Lower leg skin (tissue), 3 donors: ENCODE measurements around the gene DAAM1.

Experiments
- POLR2A ChIP-seq, 2 donors: fragments of 450-650 bp; IDR thresholded peaks; one replicate each; pipeline ENCODE4 v1.6.1; 2016 to 2017; ENCODE audit warnings: antibody characterized with exemption in 2 of 2, mild to moderate bottlenecking in 1 of 2, moderate library complexity in 1 of 2
- TF ChIP-seq, protein P1 (sequence below), 3 donors: fragments of 450-650 bp; IDR thresholded peaks; one replicate each; pipeline ENCODE4 v1.5.1; 2016; ENCODE audit warnings: antibody characterized with exemption in 3 of 3, mild to moderate bottlenecking in 3 of 3, moderate library complexity in 2 of 3

DNA sequence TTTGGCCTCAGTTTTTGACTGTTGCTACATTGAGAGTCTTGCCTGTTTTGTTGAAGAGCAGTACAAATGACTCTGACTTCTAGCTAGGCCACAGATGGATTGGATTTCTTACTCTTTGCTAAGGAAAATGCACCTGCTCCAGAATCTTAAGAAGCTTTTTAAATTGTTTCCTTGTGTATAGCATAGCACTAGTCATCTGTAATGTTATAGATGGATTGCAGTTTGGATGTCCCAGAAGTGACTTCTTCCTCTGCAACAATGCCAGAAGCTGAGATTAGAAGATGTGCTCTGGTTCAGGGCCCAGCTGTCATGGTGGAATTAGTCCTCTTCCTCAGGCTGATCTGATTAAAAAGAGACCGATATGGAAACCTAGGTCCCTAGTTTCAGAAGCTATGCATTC lies 67.9 kb downstream of the DAAM1 start:
- no peak for TF ChIP-seq POLR2A (IDR thresholded peaks at IDR 0.05)
- TF ChIP-seq, protein P1, sequence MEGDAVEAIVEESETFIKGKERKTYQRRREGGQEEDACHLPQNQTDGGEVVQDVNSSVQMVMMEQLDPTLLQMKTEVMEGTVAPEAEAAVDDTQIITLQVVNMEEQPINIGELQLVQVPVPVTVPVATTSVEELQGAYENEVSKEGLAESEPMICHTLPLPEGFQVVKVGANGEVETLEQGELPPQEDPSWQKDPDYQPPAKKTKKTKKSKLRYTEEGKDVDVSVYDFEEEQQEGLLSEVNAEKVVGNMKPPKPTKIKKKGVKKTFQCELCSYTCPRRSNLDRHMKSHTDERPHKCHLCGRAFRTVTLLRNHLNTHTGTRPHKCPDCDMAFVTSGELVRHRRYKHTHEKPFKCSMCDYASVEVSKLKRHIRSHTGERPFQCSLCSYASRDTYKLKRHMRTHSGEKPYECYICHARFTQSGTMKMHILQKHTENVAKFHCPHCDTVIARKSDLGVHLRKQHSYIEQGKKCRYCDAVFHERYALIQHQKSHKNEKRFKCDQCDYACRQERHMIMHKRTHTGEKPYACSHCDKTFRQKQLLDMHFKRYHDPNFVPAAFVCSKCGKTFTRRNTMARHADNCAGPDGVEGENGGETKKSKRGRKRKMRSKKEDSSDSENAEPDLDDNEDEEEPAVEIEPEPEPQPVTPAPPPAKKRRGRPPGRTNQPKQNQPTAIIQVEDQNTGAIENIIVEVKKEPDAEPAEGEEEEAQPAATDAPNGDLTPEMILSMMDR (IDR thresholded peaks at IDR 0.05) = no peak
